Activated CD4-positive, alpha-beta T cell treated with anti-CD3 and anti-CD28 coated beads, Interleukin-2, amount 10 ng/mL, durations not matched to agents 24 days and 14 days (primary cell): ENCODE measurements around the gene CDK10. TPM values are rescaled to one million over a fixed set of nuclear protein-coding genes. Genes with fewer than 3 reads are reported as not detected.

ENCODE experiments used
- DNase-seq: peaks from one replicate; pipeline ENCODE4 v3.0.0; 2022
- H3K27ac Mint-ChIP-seq: one replicate; pipeline ENCODE4 v1.8.0; 2022; ENCODE audit warnings: mild to moderate bottlenecking, mixed read lengths
- H3K27me3 Mint-ChIP-seq: one replicate; pipeline ENCODE4 v1.8.0; 2022; ENCODE audit warnings: mixed read lengths
- H3K36me3 Mint-ChIP-seq: one replicate; pipeline ENCODE4 v1.8.0; 2022; ENCODE audit warnings: low read depth, mild to moderate bottlenecking, mixed read lengths
- H3K4me1 Mint-ChIP-seq: one replicate; pipeline ENCODE4 v1.8.0; 2021; ENCODE audit warnings: mixed read lengths
- H3K4me3 Mint-ChIP-seq: one replicate; pipeline ENCODE4 v1.8.0; 2022; ENCODE audit warnings: mild to moderate bottlenecking, moderate library complexity, mixed read lengths
- H3K9me3 Mint-ChIP-seq: one replicate; pipeline ENCODE4 v1.8.0; 2021; ENCODE audit warnings: mixed read lengths
- intact Hi-C: fragments of 100-400 bp; cut with micrococcal nuclease; formaldehyde crosslinking; loops from one replicate; pipeline ENCODE4 v1.15.1; 2023
- total RNA-seq: library from RNA; stranded (reverse); gene quantifications from 2 replicates; pipeline ENCODE4 v1.2.3, GENCODE V29; 2022

The CDK10 gene, protein sequence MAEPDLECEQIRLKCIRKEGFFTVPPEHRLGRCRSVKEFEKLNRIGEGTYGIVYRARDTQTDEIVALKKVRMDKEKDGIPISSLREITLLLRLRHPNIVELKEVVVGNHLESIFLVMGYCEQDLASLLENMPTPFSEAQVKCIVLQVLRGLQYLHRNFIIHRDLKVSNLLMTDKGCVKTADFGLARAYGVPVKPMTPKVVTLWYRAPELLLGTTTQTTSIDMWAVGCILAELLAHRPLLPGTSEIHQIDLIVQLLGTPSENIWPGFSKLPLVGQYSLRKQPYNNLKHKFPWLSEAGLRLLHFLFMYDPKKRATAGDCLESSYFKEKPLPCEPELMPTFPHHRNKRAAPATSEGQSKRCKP
- total RNA-seq: 104 and 108 TPM in 2 replicates

DNA sequence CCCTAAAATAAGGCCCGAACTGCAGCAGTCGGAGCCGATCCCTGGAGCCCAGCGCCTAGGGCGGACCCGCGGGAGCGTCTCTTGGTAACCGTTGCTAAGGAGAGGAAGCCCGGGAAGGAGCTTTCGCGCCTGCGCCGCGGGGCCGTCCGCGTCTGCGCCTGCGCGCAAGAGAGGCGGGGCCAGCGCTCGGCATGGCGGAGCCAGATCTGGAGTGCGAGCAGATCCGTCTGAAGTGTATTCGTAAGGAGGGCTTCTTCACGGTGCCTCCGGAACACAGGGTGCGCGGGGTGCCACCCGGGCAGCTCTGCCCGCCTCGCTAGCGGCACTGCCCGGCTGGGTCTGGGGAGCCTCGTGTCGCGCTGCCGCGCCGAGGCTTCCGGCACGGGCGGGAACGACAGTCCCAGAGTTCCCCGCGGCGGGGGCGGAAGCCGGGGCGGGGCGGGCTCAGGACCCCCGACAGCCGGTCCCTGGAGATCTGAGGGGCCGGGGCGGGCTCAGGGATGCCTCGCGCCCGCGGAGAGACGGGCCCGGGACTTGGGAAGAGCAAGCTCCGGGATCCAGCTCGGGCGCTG, at the start of gene CDK10:
Gene CDK10, plus strand, starts transcription at position 170 of the 572 bp plus-strand sequence. Its CDS starts 22 bp downstream, at position 192.
- peak within 1 kb of the TSS; percentile 95 for H3K27ac Mint-ChIP-seq
- peak within 1 kb of the TSS; percentile 95 for H3K4me3 Mint-ChIP-seq
- peaks cover 11% of the 10 kb centered on the region for H3K4me1 Mint-ChIP-seq
- H3K9me3 Mint-ChIP-seq: no peaks in the 10 kb centered on the region
- intact Hi-C loops: loop anchor here (1.0 kb wide), 1 partner anchor 14 kb away; no protein-coding TSS in a partner anchor
- peaks cover 29% of the 10 kb centered on the region for H3K36me3 Mint-ChIP-seq
- DNase-seq: peak; percentile 99
- no peaks in the 10 kb centered on the region for H3K27me3 Mint-ChIP-seq

DNA sequence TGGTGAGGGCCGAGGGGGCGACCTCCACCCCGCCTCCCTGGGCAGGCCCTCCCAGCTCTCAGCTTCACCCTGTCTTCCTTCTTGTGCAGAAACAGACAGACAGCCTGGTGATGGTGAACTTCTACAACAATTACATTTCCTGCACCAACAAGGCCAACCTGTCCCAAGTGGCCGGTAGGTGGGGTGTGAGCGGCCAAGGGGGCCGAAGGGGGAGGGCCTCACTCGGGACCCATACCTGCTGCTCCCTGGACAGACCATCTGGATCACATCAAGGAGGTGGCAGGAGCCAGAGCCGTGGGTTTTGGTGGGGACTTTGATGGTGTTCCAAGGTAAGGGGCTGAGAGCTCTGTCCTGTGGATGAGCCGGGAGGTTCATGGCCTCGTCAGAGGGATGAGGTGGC, 49.1 kb upstream of the CDK10 start:
- H3K9me3 Mint-ChIP-seq: no peaks in the 10 kb centered on the region
- H3K27ac Mint-ChIP-seq: no peak overlapping the region
- intact Hi-C loops: no loop called here
- no peak for DNase-seq
- H3K27me3 Mint-ChIP-seq: peaks cover 3% of the 10 kb centered on the region
- H3K4me1 Mint-ChIP-seq: peaks cover 6% of the 10 kb centered on the region
- H3K36me3 Mint-ChIP-seq: no peaks in the 10 kb centered on the region
- no peak overlapping the region for H3K4me3 Mint-ChIP-seq

DNA sequence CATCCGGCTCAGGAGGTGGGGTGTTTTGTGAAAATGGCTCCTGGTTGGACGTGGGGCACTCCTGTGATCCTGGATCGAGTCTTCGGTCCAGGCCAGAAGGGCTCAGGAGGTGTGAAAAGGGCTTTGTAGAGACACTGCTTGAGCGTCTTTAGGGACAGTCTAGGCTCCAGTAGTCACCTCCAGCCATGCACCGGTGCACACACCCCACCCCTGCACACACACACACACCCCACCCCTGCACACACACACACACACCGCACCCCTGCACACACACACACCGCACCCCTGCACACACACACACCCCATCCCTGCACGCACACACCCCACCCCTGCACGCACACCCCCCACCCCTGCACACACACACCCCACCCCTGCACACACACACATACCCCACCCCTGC, 48.0 kb upstream of the CDK10 start:
- Mint-ChIP-seq H3K27ac (no peak overlapping the region), H3K9me3 (no peaks in the 10 kb centered on the region), H3K36me3 (no peaks in the 10 kb centered on the region), H3K4me3 (no peak overlapping the region), H3K4me1 (peaks cover 6% of the 10 kb centered on the region), H3K27me3 (peaks cover 3% of the 10 kb centered on the region)
- intact Hi-C loops: no loop called here
- DNase-seq: no peak

DNA sequence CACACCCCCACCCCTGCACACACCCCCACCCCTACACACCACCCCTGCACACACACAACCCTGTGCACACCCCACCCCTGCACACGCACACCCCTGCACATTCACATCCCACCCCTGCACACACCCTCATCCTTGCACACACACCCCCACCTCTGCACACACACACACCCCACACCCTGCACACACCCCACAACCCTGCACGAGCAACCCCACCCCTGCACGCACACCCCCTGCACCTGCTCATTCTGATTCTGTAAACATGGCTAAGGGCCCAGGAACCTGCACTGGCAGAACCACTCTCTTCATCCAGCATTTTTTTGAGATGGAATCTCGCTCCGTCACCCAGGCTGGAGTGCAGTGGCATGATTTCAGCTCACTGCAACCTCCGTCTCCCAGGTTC, 47.1 kb upstream of the CDK10 start:
- no peak for DNase-seq
- Mint-ChIP-seq H3K4me3 (no peak overlapping the region), H3K27me3 (peaks cover 3% of the 10 kb centered on the region), H3K36me3 (no peaks in the 10 kb centered on the region), H3K4me1 (peaks cover 6% of the 10 kb centered on the region), H3K9me3 (no peaks in the 10 kb centered on the region), H3K27ac (no peak overlapping the region)
- intact Hi-C loops: no loop called here

DNA sequence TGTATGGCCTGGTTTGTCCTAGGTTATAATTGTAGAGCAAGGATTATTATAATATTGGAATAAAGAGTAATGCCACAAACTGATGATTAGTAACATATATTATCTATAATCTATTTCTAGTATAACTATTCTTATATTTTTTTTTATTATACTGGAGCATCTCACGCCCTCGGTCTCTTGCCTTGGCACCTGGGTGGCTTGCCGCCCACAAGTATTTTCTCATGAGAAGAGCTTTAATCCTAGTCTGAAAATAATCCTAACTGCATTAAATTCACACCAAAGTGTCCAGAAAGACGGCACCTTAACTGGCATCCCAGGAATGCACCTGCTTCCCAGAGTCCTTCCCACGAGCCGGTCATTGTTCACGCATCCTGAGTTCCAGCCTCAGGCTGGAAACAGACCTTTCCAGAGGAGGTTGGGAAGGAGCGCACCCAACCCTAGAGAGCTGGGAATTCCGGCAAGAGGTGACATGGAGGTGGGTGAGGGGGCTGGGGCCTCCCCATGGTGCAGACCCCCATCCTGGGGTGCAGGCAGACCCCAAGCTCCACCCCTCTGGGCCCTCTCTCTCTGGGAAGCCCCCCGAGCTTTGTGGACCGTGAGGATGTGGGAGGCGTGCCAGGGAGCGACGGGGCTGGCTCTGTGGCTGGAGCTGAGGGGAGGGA, 44.9 kb upstream of the CDK10 start:
- no peak overlapping the region for H3K27ac Mint-ChIP-seq
- peaks cover 6% of the 10 kb centered on the region for H3K4me1 Mint-ChIP-seq
- H3K27me3 Mint-ChIP-seq: peaks cover 3% of the 10 kb centered on the region
- DNase-seq: no peak
- intact Hi-C loops: loop anchor here (1.0 to 2.0 kb wide), 2 partner anchors 39 to 66 kb away; partner anchors contain the start of gene CPNE7
- peaks cover 15% of the 10 kb centered on the region for H3K36me3 Mint-ChIP-seq
- peak overlapping the region; percentile 80 for H3K4me3 Mint-ChIP-seq
- H3K9me3 Mint-ChIP-seq: no peaks in the 10 kb centered on the region

DNA sequence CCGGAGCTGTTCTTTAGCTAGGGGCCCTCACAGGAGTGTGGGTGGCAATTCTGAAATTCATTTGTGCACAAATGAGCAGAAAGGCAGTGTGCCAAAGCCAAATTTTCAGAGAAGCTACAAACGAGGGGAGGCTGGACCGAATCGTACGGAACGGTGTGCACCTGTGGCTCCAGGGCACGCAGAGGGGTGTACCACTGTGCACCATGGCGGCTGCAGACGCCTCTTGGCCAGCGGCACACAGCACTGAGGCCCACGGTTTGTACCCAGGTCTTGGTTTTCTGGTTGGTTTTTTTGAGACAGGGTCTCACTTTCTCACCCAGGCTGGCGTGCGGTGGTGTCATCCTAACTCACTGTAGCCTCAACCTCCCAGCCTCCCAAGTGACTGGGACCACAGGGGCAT, 43.9 kb upstream of the CDK10 start:
- H3K4me3 Mint-ChIP-seq: no peak overlapping the region
- peaks cover 3% of the 10 kb centered on the region for H3K27me3 Mint-ChIP-seq
- intact Hi-C loops: no loop called here
- no peak overlapping the region for H3K27ac Mint-ChIP-seq
- no peaks in the 10 kb centered on the region for H3K9me3 Mint-ChIP-seq
- H3K36me3 Mint-ChIP-seq: peaks cover 19% of the 10 kb centered on the region
- H3K4me1 Mint-ChIP-seq: peaks cover 6% of the 10 kb centered on the region
- no peak for DNase-seq

DNA sequence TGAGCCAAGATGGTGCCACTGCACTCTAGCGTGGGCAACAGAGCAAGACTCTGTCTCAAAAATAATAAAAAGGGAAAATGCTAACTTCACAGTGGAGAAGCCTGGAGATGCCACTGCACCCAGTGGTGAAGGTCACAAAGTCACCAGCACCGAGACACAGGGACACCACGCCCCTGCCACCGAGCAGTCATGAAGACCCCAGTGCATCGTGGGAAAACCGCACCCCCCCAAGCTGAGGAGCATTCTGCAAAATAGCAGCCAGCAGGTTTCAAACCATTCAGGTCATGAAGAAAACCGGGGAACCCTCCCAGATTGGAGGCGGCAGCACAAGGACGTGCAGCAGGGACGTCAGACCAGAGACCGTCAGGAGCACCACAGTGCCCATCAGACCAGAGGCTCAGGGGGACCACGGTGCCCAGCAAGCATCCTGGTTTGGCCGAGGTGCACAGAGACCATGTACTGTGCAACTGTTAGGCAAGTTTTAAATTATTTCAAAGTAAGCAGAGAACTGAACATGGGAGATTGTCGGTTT, 42.7 kb upstream of the CDK10 start:
- Mint-ChIP-seq H3K27ac (no peak overlapping the region), H3K27me3 (peaks cover 3% of the 10 kb centered on the region), H3K36me3 (peaks cover 24% of the 10 kb centered on the region), H3K9me3 (no peaks in the 10 kb centered on the region), H3K4me3 (no peak overlapping the region), H3K4me1 (peaks cover 6% of the 10 kb centered on the region)
- DNase-seq: no peak
- intact Hi-C loops: no loop called here

DNA sequence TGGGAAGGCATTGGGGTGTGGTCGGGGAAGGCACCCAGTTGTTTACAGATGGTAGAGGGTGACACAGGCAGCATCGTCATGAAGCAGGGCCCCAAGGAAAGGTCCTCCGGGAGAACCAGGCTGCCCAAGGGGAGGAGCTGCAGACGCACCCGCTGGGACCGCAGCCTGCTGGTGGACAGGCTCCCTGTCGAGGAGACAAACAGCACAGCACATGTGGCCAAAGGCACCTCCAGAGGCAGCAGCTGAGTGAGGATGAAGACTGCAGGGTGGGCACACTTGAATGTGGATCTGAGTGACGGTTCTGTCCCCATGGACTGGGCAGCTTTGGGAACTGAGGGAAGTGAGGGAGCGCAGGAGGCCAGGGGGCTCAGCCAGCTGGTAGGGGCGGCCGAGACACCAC, 41.4 kb upstream of the CDK10 start:
- intact Hi-C loops: no loop called here
- no peak for DNase-seq
- no peaks in the 10 kb centered on the region for H3K9me3 Mint-ChIP-seq
- H3K27me3 Mint-ChIP-seq: peaks cover 3% of the 10 kb centered on the region
- peaks cover 29% of the 10 kb centered on the region for H3K36me3 Mint-ChIP-seq
- peaks cover 6% of the 10 kb centered on the region for H3K4me1 Mint-ChIP-seq
- no peak overlapping the region for H3K27ac Mint-ChIP-seq
- H3K4me3 Mint-ChIP-seq: no peak overlapping the region

DNA sequence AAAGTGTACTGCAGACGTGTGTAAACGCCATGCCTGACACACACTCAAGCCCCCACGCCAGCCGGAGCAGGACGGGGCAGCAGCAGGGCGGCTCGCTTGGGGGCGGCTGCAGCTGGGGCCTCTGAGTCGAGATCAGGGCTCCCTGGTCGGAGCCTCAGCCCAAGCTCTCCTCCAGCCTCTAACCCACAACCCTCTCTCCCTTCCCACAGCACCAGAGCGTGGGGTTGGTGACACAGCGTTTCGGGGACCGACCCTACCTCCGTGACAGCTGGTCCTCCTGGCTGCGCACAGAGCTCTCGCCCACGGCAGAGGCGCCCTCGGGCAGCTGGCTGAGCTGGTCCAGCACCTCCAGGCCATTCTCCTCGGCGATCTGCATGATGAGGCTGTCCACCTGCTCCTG, 40.2 kb upstream of the CDK10 start:
- no peak for DNase-seq
- H3K36me3 Mint-ChIP-seq: peaks cover 31% of the 10 kb centered on the region
- no peaks in the 10 kb centered on the region for H3K9me3 Mint-ChIP-seq
- H3K4me3 Mint-ChIP-seq: no peak overlapping the region
- H3K4me1 Mint-ChIP-seq: no peaks in the 10 kb centered on the region
- intact Hi-C loops: no loop called here
- H3K27ac Mint-ChIP-seq: no peak overlapping the region
- no peaks in the 10 kb centered on the region for H3K27me3 Mint-ChIP-seq

DNA sequence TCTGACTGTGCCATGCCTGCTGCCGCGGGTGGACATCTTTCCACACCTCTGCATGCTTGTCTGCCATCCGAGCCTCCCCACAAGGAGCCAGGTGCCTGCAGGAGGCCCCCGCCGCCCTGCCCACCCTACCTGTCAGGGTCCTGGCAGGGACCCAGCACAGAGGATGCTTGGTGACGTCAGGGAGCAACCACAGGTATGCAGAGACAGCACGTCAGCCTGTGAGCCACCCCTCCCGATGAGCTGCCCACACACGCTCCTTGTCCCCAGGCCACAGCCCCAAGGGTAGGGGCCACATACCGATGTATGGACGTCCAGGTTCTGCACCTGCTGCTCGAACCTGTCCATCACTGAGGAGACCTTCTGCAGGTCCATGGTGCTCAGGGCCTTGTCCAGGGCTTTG, 39.6 kb upstream of the CDK10 start:
- no peaks in the 10 kb centered on the region for H3K4me1 Mint-ChIP-seq
- no peak for DNase-seq
- intact Hi-C loops: no loop called here
- H3K27ac Mint-ChIP-seq: no peak overlapping the region
- H3K4me3 Mint-ChIP-seq: no peak overlapping the region
- H3K9me3 Mint-ChIP-seq: no peaks in the 10 kb centered on the region
- peaks cover 31% of the 10 kb centered on the region for H3K36me3 Mint-ChIP-seq
- H3K27me3 Mint-ChIP-seq: no peaks in the 10 kb centered on the region

DNA sequence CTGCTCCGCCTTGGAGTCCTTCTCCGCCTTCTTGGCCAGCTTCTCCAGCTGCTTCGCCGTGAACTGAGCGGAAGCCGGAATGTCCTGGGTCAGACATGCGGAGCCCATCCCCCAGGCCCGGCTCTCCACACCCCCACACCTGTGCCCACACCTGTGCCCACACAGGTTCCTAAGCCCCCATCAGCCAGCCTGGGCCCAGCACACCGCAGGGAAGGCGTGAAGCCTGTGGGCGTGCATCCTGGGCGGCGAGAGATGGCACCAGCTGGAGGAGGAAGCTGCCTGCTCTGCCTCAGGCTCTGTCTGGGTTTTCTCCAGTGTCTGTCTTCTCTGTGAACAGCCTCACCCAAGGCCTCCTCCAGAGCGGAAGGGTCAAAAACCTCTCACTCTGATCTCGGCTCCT, 34.9 kb upstream of the CDK10 start:
- intact Hi-C loops: no loop called here
- Mint-ChIP-seq H3K4me1 (peaks cover 13% of the 10 kb centered on the region), H3K36me3 (peaks cover 29% of the 10 kb centered on the region), H3K27me3 (no peaks in the 10 kb centered on the region), H3K9me3 (no peaks in the 10 kb centered on the region), H3K27ac (no peak overlapping the region), H3K4me3 (no peak overlapping the region)
- DNase-seq: no peak

DNA sequence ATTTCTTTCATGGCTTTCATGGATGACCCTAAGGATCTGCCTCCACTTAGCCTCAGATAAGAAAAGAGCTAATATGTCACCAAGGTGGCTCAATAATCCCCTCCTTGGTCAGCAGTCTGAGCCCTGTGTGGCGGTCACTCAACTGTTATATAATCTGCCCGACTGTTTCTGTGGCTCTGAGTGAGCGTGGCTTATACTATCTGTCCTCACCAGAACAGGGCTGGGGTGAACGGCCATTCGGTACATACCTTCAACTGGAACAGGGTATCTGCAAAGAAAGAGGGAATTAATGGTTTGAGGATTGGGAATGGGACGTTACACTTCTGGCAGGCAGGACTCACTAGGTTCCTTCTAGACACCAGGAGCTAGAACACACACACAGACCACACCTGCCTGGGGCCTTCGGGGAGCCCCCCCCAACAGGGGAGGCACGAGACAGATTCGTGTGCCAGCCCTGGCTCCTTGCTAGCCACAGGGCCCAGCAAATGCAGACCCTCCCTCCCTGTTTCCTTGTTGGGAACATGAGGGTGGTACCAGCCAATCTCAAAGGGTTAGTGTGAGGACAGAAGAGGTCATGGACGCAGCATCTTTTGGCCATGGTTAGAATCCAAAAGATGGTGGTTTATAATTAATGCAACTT, 32.7 kb upstream of the CDK10 start:
- H3K27ac Mint-ChIP-seq: no peak overlapping the region
- H3K9me3 Mint-ChIP-seq: no peaks in the 10 kb centered on the region
- no peaks in the 10 kb centered on the region for H3K27me3 Mint-ChIP-seq
- peak overlapping the region; percentile 18 for H3K4me3 Mint-ChIP-seq
- no peak for DNase-seq
- peaks cover 20% of the 10 kb centered on the region for H3K4me1 Mint-ChIP-seq
- intact Hi-C loops: no loop called here
- peaks cover 27% of the 10 kb centered on the region for H3K36me3 Mint-ChIP-seq

DNA sequence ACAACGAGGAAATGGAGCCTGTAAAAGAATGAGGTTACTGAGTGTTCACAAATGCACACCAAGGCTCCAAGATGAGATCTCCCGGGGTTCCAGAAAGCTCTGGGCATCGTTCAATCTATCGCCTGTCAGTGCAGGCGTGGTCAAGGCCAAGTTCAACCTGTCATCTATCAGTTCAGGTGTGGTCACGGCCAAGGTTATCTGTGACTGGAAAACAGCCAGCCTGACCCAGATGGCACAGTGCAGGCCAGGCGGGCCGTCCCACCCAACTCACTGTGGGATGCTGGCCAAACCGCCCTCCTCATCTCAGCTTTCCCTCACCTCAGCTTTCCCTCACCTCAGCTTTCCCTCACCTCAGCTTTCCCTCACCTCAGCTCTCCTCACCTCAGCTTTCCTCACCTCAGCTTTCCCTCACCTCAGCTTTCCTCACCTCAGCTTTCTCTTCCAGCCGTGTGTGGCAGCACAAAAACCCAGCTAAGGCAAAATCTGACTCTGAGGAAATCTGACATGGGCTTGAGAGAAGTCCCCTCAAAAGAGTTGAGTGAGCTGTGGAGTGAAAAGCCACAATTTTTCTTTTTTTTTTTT, 31.3 kb upstream of the CDK10 start:
- intact Hi-C loops: no loop called here
- Mint-ChIP-seq H3K27me3 (no peaks in the 10 kb centered on the region), H3K36me3 (peaks cover 24% of the 10 kb centered on the region), H3K4me3 (peak overlapping the region; percentile 97), H3K9me3 (no peaks in the 10 kb centered on the region), H3K4me1 (peaks cover 28% of the 10 kb centered on the region), H3K27ac (no peak overlapping the region)
- DNase-seq: no peak
